ENCODE results near the gene TAF12.
"Not testable (repeated sequence)": the region's sequence is repeated elsewhere in the genome, so short reads cannot be mapped to it uniquely, and the experiment has no call there.

DNA sequence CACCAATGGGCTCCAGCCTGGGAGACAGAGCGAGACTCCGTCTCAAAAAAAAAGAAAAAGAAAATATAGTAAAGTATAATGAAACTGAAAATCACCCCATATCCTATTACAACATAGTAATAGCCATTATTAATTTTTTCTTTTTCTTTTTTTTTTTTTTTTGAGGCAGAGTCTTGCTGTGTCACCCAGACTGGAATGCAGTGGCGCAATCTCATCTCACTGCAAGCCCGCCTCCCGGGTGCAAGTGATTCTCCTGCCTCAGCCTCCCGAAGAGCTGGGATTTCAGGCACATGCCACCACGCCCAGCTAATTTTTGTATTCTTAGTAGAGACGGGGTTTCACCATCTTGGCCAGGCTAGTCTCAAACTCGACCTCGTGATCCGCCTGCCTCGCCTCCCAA lies 70.0 kb downstream of the TAF12 start:
- not testable (repeated sequence) for TF ChIP-seq CTCF (conservative IDR thresholded peaks at IDR 0.05; ENCODE audit: low read depth, low read length); EZH2 (IDR thresholded peaks at IDR 0.05; ENCODE audit: borderline replicate concordance, low read depth, low read length, poor library complexity, severe bottlenecking)

All from A673 (cell line).